ENCODE data around the gene FANCL.

GRCh38 chr2:58133395-58133794 lies 107.7 kb downstream of the FANCL start:
- TF ChIP-seq SP1 (IDR thresholded peaks at IDR 0.05) (no peak), L3MBTL2 (conservative IDR thresholded peaks at IDR 0.05) (no peak), FOXM1 (IDR thresholded peaks at IDR 0.05; ENCODE audit: borderline replicate concordance) (no peak), FOXK2 (IDR thresholded peaks at IDR 0.05) (no peak), ARNT (IDR thresholded peaks at IDR 0.05) (no peak), FOXA1 (IDR thresholded peaks at IDR 0.05) (no peak), BHLHE40 (IDR thresholded peaks at IDR 0.05; ENCODE audit: borderline replicate concordance) (no peak), SUZ12 (IDR thresholded peaks at IDR 0.05) (no peak), CTBP1 (IDR thresholded peaks at IDR 0.05; ENCODE audit: borderline replicate concordance) (no peak), TARDBP (IDR thresholded peaks at IDR 0.05) (no peak), ZNF384 (IDR thresholded peaks at IDR 0.05) (no peak), PKNOX1 (IDR thresholded peaks at IDR 0.05) (no peak), NFRKB (IDR thresholded peaks at IDR 0.05) (no peak), ELF4 (IDR thresholded peaks at IDR 0.05) (no peak)
